HepG2 (cell line): ENCODE measurements around the gene COL18A1. TPM values are rescaled to one million over a fixed set of nuclear protein-coding genes. Genes with fewer than 3 reads are reported as not detected.
A peak's percentile ranks its signal among the peaks of the same experiment; 100 is the strongest.

Experiments used
- EEA1 ChIP-seq: sonication (generic); formaldehyde crosslinking; IDR thresholded peaks from 2 replicates; pipeline ENCODE4 v1.5.1; 2020; ENCODE audit warnings: mild to moderate bottlenecking, missing genetic modification reagents, borderline replicate concordance
- FOXM1 ChIP-seq: sonication (generic); formaldehyde crosslinking; IDR thresholded peaks from 2 replicates; pipeline ENCODE4 v1.5.0; 2020; ENCODE audit warnings: missing genetic modification reagents
- HDAC1 ChIP-seq: sonication (generic); formaldehyde crosslinking; IDR thresholded peaks from 2 replicates; pipeline ENCODE4 v1.5.1; 2020; ENCODE audit warnings: mild to moderate bottlenecking, missing genetic modification reagents
- HMG20A ChIP-seq: IDR thresholded peaks from 2 replicates; pipeline ENCODE4 v1.6.1; 2016; ENCODE audit warnings: borderline replicate concordance
- ISL2 ChIP-seq: sonication (generic); formaldehyde crosslinking; IDR thresholded peaks from 2 replicates; pipeline ENCODE4 v1.5.0; 2020; ENCODE audit warnings: missing genetic modification reagents
- MED8 ChIP-seq: sonication (generic); formaldehyde crosslinking; IDR thresholded peaks from 2 replicates; pipeline ENCODE4 v1.8.1; 2023; ENCODE audit warnings: mild to moderate bottlenecking, missing genetic modification reagents; ENCODE audit not compliant: insufficient replicate concordance
- RNF2 ChIP-seq: fragments of 450-650 bp; conservative IDR thresholded peaks from 2 replicates; pipeline ENCODE4 v1.6.1; 2016; ENCODE audit warnings: low read depth
- XBP1 ChIP-seq: sonication (generic); formaldehyde crosslinking; IDR thresholded peaks from 2 replicates; pipeline ENCODE4 v1.5.0; 2020; ENCODE audit warnings: missing genetic modification reagents
- YEATS4 ChIP-seq: sonication (generic); formaldehyde crosslinking; IDR thresholded peaks from 2 replicates; pipeline ENCODE4 v1.4.0; 2020; ENCODE audit warnings: missing genetic modification reagents, borderline replicate concordance
- ZNF317 ChIP-seq: sonication (generic); formaldehyde crosslinking; IDR thresholded peaks from 2 replicates; pipeline ENCODE4 v1.5.0; 2020; ENCODE audit warnings: mild to moderate bottlenecking, missing genetic modification reagents
- ZNF430 ChIP-seq: sonication (generic); formaldehyde crosslinking; IDR thresholded peaks from 2 replicates; pipeline ENCODE4 v1.9.0; 2021; ENCODE audit warnings: mild to moderate bottlenecking, missing genetic modification reagents
- ZNF510 ChIP-seq: sonication (generic); formaldehyde crosslinking; IDR thresholded peaks from 2 replicates; pipeline ENCODE4 v1.4.0; 2020; ENCODE audit warnings: low read depth, mild to moderate bottlenecking, missing genetic modification reagents
- polyA plus RNA-seq, 8 experiments: library from polyadenylated mRNA; depleted of rRNA in 3 of 8; stranded (reverse) in 7 of 8; unstranded in 1 of 8; fragments of >200 nt; fragmentation: Illumina TruSeq in 4 of 8; extraction: Trizol in 4 of 8; gene quantifications; 2 replicates each; pipeline versions ENCODE4 v1.2.1 to v1.2.3, GENCODE V29; 2011 to 2016; ENCODE audit warnings: low read depth in 4 of 8, missing spikeins in 1 of 8, mixed read lengths in 1 of 8; ENCODE audit not compliant: insufficient read depth in 1 of 8
- total RNA-seq, 5 experiments: library from RNA; depleted of rRNA; stranded (reverse); fragments of >200 nt; fragmentation: Illumina TruSeq; extraction: Trizol; gene quantifications; 2 replicates each; pipeline ENCODE4 v1.2.3, GENCODE V29; 2016; ENCODE audit warnings: low read depth in 1 of 5
- TF ChIP-seq, protein P1 (sequence below): sonication (generic); formaldehyde crosslinking; IDR thresholded peaks from 2 replicates; pipeline ENCODE4 v1.4.0; 2020; ENCODE audit warnings: missing genetic modification reagents, mild to moderate bottlenecking, borderline replicate concordance
- TF ChIP-seq, protein P2 (sequence below): sonication (generic); formaldehyde crosslinking; IDR thresholded peaks from 2 replicates; pipeline ENCODE4 v1.5.0; 2020; ENCODE audit warnings: missing genetic modification reagents
- TF ChIP-seq, protein P3 (sequence below): sonication (generic); formaldehyde crosslinking; IDR thresholded peaks from 2 replicates; pipeline ENCODE4 v1.5.0; 2020; ENCODE audit warnings: mild to moderate bottlenecking, missing genetic modification reagents, moderate library complexity
- TF ChIP-seq, protein P4 (sequence below): sonication (generic); formaldehyde crosslinking; IDR thresholded peaks from 2 replicates; pipeline ENCODE4 v1.8.1; 2023; ENCODE audit warnings: missing genetic modification reagents, mild to moderate bottlenecking, borderline replicate concordance
- TF ChIP-seq, protein P5 (sequence below): sonication (generic); formaldehyde crosslinking; IDR thresholded peaks from 2 replicates; pipeline ENCODE4 v1.8.0; 2022; ENCODE audit warnings: mild to moderate bottlenecking, missing genetic modification reagents, moderate library complexity
- TF ChIP-seq, protein P6 (sequence below): sonication (generic); formaldehyde crosslinking; IDR thresholded peaks from 2 replicates; pipeline ENCODE4 v1.4.0; 2020; ENCODE audit warnings: mild to moderate bottlenecking, missing genetic modification reagents

COL18A1 gene
- total and polyA plus RNA-seq, 2 of the 13 experiments (the other 11 are each of a cell fraction or from before 2014, with no cell fraction given), result 79.0 to 102 TPM

DNA sequence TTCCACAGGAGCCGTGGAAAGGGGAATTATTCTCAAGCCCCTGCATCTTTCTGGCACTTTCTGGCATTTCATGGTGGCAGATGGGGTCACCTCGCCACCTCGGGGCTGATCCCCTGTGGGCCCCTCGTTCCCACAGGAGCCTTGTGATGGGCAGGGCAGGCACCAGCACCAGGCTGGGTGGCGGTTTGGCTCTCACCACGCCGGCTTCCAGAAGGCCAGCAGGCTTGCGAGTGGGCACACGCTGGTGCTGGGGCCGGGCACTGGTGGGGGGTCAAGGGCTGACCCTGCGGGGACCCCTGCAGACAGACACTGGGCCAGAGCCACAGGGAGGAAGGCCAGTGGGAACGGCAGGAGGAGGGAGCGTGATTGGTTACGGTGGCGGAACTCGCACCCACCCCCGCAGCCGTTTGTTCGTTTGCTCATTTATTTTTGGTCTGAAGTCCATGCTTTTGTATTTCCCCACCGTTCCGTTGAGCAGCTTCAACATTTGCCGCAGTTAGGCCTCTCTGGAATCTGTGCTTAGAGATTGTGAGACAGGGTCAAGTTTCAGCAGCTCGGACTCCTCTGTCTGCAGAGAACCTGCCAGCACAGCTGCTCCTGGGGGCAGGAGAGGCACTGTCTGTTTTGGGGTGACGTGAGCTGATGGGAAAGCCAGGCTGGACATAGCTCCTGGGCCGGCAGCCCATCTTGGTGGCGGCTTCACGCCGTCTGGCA lies 5.3 kb downstream of the COL18A1 start (continued):
- TF ChIP-seq, protein P1, sequence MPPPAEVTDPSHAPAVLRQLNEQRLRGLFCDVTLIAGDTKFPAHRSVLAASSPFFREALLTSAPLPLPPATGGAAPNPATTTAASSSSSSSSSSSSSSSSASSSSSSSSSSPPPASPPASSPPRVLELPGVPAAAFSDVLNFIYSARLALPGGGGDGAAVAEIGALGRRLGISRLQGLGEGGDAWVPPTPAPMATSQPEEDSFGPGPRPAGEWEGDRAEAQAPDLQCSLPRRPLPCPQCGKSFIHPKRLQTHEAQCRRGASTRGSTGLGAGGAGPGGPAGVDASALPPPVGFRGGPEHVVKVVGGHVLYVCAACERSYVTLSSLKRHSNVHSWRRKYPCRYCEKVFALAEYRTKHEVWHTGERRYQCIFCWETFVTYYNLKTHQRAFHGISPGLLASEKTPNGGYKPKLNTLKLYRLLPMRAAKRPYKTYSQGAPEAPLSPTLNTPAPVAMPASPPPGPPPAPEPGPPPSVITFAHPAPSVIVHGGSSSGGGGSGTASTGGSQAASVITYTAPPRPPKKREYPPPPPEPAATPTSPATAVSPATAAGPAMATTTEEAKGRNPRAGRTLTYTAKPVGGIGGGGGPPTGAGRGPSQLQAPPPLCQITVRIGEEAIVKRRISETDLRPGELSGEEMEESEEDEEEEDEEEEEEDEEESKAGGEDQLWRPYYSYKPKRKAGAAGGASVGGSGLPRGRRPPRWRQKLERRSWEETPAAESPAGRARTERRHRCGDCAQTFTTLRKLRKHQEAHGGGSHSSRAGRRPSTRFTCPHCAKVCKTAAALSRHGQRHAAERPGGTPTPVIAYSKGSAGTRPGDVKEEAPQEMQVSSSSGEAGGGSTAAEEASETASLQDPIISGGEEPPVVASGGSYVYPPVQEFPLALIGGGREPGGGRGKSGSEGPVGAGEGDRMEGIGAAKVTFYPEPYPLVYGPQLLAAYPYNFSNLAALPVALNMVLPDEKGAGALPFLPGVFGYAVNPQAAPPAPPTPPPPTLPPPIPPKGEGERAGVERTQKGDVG, result no peak
- TF ChIP-seq ZNF510 (CRISPR knock-in tag) (no peak), YEATS4 (peak; percentile 85), HMG20A (no peak; the same call in 1 of the 2 replicates), HDAC1 (CRISPR knock-in tag) (peak; percentile 51), ZNF430 (CRISPR knock-in tag) (no peak), FOXM1 (CRISPR knock-in tag) (no peak), EEA1 (CRISPR knock-in tag) (peak; percentile 39; the same call in 1 of the 2 replicates), XBP1 (CRISPR knock-in tag) (no peak), ZNF317 (0 out of 2 replicates have a peak, but pooled peaks have one; percentile 43), MED8 (CRISPR knock-in tag) (no peak), ISL2 (CRISPR knock-in tag) (peak; percentile 76; the same call in 1 of the 2 replicates), RNF2 (no peak)
- TF ChIP-seq, protein P2, sequence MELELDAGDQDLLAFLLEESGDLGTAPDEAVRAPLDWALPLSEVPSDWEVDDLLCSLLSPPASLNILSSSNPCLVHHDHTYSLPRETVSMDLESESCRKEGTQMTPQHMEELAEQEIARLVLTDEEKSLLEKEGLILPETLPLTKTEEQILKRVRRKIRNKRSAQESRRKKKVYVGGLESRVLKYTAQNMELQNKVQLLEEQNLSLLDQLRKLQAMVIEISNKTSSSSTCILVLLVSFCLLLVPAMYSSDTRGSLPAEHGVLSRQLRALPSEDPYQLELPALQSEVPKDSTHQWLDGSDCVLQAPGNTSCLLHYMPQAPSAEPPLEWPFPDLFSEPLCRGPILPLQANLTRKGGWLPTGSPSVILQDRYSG (CRISPR knock-in tag), result 0 out of 2 replicates have a peak, but pooled peaks have one; percentile 78
- TF ChIP-seq, protein P3, sequence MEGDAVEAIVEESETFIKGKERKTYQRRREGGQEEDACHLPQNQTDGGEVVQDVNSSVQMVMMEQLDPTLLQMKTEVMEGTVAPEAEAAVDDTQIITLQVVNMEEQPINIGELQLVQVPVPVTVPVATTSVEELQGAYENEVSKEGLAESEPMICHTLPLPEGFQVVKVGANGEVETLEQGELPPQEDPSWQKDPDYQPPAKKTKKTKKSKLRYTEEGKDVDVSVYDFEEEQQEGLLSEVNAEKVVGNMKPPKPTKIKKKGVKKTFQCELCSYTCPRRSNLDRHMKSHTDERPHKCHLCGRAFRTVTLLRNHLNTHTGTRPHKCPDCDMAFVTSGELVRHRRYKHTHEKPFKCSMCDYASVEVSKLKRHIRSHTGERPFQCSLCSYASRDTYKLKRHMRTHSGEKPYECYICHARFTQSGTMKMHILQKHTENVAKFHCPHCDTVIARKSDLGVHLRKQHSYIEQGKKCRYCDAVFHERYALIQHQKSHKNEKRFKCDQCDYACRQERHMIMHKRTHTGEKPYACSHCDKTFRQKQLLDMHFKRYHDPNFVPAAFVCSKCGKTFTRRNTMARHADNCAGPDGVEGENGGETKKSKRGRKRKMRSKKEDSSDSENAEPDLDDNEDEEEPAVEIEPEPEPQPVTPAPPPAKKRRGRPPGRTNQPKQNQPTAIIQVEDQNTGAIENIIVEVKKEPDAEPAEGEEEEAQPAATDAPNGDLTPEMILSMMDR (CRISPR knock-in tag), result no peak; the same call in 1 of the 2 replicates
- TF ChIP-seq, protein P4, sequence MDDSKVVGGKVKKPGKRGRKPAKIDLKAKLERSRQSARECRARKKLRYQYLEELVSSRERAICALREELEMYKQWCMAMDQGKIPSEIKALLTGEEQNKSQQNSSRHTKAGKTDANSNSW (CRISPR knock-in tag), result no peak
- TF ChIP-seq, protein P5, sequence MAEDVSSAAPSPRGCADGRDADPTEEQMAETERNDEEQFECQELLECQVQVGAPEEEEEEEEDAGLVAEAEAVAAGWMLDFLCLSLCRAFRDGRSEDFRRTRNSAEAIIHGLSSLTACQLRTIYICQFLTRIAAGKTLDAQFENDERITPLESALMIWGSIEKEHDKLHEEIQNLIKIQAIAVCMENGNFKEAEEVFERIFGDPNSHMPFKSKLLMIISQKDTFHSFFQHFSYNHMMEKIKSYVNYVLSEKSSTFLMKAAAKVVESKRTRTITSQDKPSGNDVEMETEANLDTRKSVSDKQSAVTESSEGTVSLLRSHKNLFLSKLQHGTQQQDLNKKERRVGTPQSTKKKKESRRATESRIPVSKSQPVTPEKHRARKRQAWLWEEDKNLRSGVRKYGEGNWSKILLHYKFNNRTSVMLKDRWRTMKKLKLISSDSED (CRISPR knock-in tag), result no peak
- TF ChIP-seq, protein P6, sequence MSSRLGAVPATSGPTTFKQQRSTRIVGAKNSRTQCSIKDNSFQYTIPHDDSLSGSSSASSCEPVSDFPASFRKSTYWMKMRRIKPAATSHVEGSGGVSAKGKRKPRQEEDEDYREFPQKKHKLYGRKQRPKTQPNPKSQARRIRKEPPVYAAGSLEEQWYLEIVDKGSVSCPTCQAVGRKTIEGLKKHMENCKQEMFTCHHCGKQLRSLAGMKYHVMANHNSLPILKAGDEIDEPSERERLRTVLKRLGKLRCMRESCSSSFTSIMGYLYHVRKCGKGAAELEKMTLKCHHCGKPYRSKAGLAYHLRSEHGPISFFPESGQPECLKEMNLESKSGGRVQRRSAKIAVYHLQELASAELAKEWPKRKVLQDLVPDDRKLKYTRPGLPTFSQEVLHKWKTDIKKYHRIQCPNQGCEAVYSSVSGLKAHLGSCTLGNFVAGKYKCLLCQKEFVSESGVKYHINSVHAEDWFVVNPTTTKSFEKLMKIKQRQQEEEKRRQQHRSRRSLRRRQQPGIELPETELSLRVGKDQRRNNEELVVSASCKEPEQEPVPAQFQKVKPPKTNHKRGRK (CRISPR knock-in tag), result no peak
